ENCODE results near the gene SIGLEC1.
A peak's percentile ranks its signal among the peaks of the same experiment; 100 is the strongest.

Gene SIGLEC1

GRCh38 chr20:3740615-3741301 is 28.4 kb upstream of the SIGLEC1 start:
- Mint-ChIP-seq H3K4me3 (no peak overlapping the region), H3K9me3 (no peaks in the 10 kb centered on the region), H3K27ac (ENCODE audit: low read depth) (peak overlapping the region; percentile 37), H3K27me3 (peaks cover 10% of the 10 kb centered on the region), H3K4me1 (peaks cover 10% of the 10 kb centered on the region), H3K36me3 (ENCODE audit: insufficient read depth) (no peaks in the 10 kb centered on the region)
- DNase-seq (ENCODE audit: low spot score in 2 of 2) = no peak
- ATAC-seq (replicated peaks; ENCODE audit: extremely low read depth, poor library complexity, severe bottlenecking) = no peak

- H3K27ac Mint-ChIP-seq (ENCODE audit: low read depth) = peak overlapping the region; percentile 37
- peaks cover 10% of the 10 kb centered on the region for H3K27me3 Mint-ChIP-seq
- no peaks in the 10 kb centered on the region for H3K9me3 Mint-ChIP-seq
- H3K36me3 Mint-ChIP-seq (ENCODE audit: insufficient read depth) = no peaks in the 10 kb centered on the region
- H3K4me3 Mint-ChIP-seq = no peak overlapping the region
- H3K4me1 Mint-ChIP-seq = peaks cover 7% of the 10 kb centered on the region
- DNase-seq (ENCODE audit: low spot score in 2 of 2) (no peak), ATAC-seq (replicated peaks; ENCODE audit: extremely low read depth, poor library complexity, severe bottlenecking) (no peak)
These were observed 27.6 kb upstream of the SIGLEC1 start for GRCh38 chr20:3739926-3740451.

- DNase-seq (ENCODE audit: low spot score in 2 of 2) = no peak
- Mint-ChIP-seq H3K27ac (ENCODE audit: low read depth) (no peak overlapping the region), H3K9me3 (no peaks in the 10 kb centered on the region), H3K36me3 (ENCODE audit: insufficient read depth) (no peaks in the 10 kb centered on the region), H3K4me1 (peaks cover under 1% of the 10 kb centered on the region), H3K27me3 (peaks cover 10% of the 10 kb centered on the region), H3K4me3 (no peak overlapping the region)
- ATAC-seq (replicated peaks; ENCODE audit: extremely low read depth, poor library complexity, severe bottlenecking) = no peak
These were observed 26.9 kb upstream of the SIGLEC1 start for GRCh38 chr20:3739054-3739925.

GRCh38 chr20:3738111-3739053 is 26.0 kb upstream of the SIGLEC1 start:
- no peaks in the 10 kb centered on the region for H3K36me3 Mint-ChIP-seq (ENCODE audit: insufficient read depth)
- H3K27ac Mint-ChIP-seq (ENCODE audit: low read depth) = no peak overlapping the region
- no peak for ATAC-seq (replicated peaks; ENCODE audit: extremely low read depth, poor library complexity, severe bottlenecking)
- H3K4me3 Mint-ChIP-seq = no peak overlapping the region
- peaks cover 18% of the 10 kb centered on the region for H3K27me3 Mint-ChIP-seq
- H3K4me1 Mint-ChIP-seq = no peaks in the 10 kb centered on the region
- no peaks in the 10 kb centered on the region for H3K9me3 Mint-ChIP-seq
- DNase-seq (ENCODE audit: low spot score in 2 of 2) = no peak

GRCh38 chr20:3735768-3736167 is 23.4 kb upstream of the SIGLEC1 start:
- Mint-ChIP-seq H3K27ac (ENCODE audit: low read depth) (no peak overlapping the region), H3K36me3 (ENCODE audit: insufficient read depth) (no peaks in the 10 kb centered on the region), H3K4me1 (no peaks in the 10 kb centered on the region), H3K4me3 (no peak overlapping the region), H3K9me3 (no peaks in the 10 kb centered on the region), H3K27me3 (peaks cover 35% of the 10 kb centered on the region)
- ATAC-seq (replicated peaks; ENCODE audit: extremely low read depth, poor library complexity, severe bottlenecking) = no peak
- no peak for DNase-seq (ENCODE audit: low spot score in 2 of 2)

- Mint-ChIP-seq H3K4me1 (no peaks in the 10 kb centered on the region), H3K9me3 (no peaks in the 10 kb centered on the region), H3K27me3 (peaks cover 42% of the 10 kb centered on the region), H3K27ac (ENCODE audit: low read depth) (no peak overlapping the region), H3K4me3 (no peak overlapping the region), H3K36me3 (ENCODE audit: insufficient read depth) (no peaks in the 10 kb centered on the region)
- DNase-seq (ENCODE audit: low spot score in 2 of 2) (no peak), ATAC-seq (replicated peaks; ENCODE audit: extremely low read depth, poor library complexity, severe bottlenecking) (no peak)
These were observed 21.9 kb upstream of the SIGLEC1 start for GRCh38 chr20:3734111-3734843.

- ATAC-seq (replicated peaks; ENCODE audit: extremely low read depth, poor library complexity, severe bottlenecking) (no peak), DNase-seq (ENCODE audit: low spot score in 2 of 2) (no peak)
- no peak overlapping the region for H3K4me3 Mint-ChIP-seq
- no peaks in the 10 kb centered on the region for H3K9me3 Mint-ChIP-seq
- H3K4me1 Mint-ChIP-seq = no peaks in the 10 kb centered on the region
- H3K27me3 Mint-ChIP-seq = peaks cover 48% of the 10 kb centered on the region
- H3K36me3 Mint-ChIP-seq (ENCODE audit: insufficient read depth) = no peaks in the 10 kb centered on the region
- H3K27ac Mint-ChIP-seq (ENCODE audit: low read depth) = peak overlapping the region; percentile 19
These were observed 21.0 kb upstream of the SIGLEC1 start for GRCh38 chr20:3733119-3733995.

GRCh38 chr20:3732327-3733118 is 20.1 kb upstream of the SIGLEC1 start, which contains the start of gene HSPA12B:
Gene HSPA12B, plus strand, starts transcription at chr20:3732685. Its CDS starts 5,990 bp downstream, at chr20:3738675.
- Mint-ChIP-seq H3K27ac (ENCODE audit: low read depth) (peak within 1 kb of the TSS; percentile 19), H3K9me3 (no peaks in the 10 kb centered on the region), H3K36me3 (ENCODE audit: insufficient read depth) (no peaks in the 10 kb centered on the region), H3K4me1 (no peaks in the 10 kb centered on the region), H3K27me3 (peaks cover 56% of the 10 kb centered on the region), H3K4me3 (no peak within 1 kb of the TSS)
- no peak for DNase-seq (ENCODE audit: low spot score in 2 of 2)
- ATAC-seq (replicated peaks; ENCODE audit: extremely low read depth, poor library complexity, severe bottlenecking) = no peak

- no peaks in the 10 kb centered on the region for H3K9me3 Mint-ChIP-seq
- no peak overlapping the region for H3K27ac Mint-ChIP-seq (ENCODE audit: low read depth)
- H3K36me3 Mint-ChIP-seq (ENCODE audit: insufficient read depth) = no peaks in the 10 kb centered on the region
- H3K27me3 Mint-ChIP-seq = peaks cover 62% of the 10 kb centered on the region
- no peaks in the 10 kb centered on the region for H3K4me1 Mint-ChIP-seq
- ATAC-seq (replicated peaks; ENCODE audit: extremely low read depth, poor library complexity, severe bottlenecking) (no peak), DNase-seq (ENCODE audit: low spot score in 2 of 2) (no peak)
- H3K4me3 Mint-ChIP-seq = no peak overlapping the region
These were observed 19.5 kb upstream of the SIGLEC1 start for GRCh38 chr20:3731944-3732326.

GRCh38 chr20:3730803-3731672 is 18.6 kb upstream of the SIGLEC1 start:
- ATAC-seq (replicated peaks; ENCODE audit: extremely low read depth, poor library complexity, severe bottlenecking) = no peak
- H3K4me1 Mint-ChIP-seq = no peaks in the 10 kb centered on the region
- no peaks in the 10 kb centered on the region for H3K9me3 Mint-ChIP-seq
- no peaks in the 10 kb centered on the region for H3K36me3 Mint-ChIP-seq (ENCODE audit: insufficient read depth)
- no peak overlapping the region for H3K27ac Mint-ChIP-seq (ENCODE audit: low read depth)
- peaks cover 69% of the 10 kb centered on the region for H3K27me3 Mint-ChIP-seq
- no peak for DNase-seq (ENCODE audit: low spot score in 2 of 2)
- H3K4me3 Mint-ChIP-seq = no peak overlapping the region
